Measurements from ENCODE around the gene CALHM2.

CALHM2 gene

DNA sequence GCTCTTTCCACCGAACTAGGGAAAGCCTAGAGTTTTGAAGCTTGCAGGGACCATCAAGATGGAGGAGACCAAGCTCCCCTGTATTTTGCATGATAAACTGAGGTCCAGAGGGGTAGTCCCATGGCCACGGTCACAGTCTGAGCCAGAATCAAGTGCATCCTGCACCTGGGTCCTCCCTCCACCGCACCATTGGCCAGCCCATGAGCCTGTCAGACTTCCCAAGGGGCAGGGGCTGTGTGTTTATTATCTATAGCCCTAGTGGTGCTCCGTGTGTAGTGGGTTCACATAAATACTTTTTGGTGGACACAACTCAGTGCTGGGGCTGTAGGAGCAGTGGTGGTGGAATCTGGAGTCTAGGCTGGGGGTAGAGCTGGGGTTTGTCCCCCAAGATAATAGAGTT lies 23.3 kb upstream of the CALHM2 start:
- DNase-seq = no peak

GRCh38 chr10:103474077-103474476 lies 21.9 kb upstream of the CALHM2 start:
- no peak for DNase-seq

DNA sequence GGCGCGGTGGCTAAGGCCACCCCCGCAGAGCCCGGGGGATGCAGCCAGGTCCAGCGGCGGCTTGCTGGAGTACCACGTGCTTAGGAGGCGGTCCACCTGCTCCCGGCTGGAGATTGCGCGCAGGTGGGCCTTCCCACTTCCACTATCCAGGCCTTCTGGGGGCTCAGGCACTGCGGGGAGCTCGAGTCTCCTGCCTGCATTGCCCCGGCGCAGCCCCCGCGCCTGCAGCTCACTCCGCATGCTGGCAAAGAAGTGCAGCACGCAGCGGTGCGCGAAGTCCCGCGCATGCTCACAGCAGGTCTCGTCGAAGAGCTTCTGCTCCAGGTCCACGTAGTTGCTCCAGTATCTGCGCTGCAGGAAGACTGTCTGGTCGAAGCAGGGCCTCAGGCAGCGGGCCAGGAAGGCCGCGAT lies 21.1 kb upstream of the CALHM2 start:
- DNase-seq = no peak

DNA sequence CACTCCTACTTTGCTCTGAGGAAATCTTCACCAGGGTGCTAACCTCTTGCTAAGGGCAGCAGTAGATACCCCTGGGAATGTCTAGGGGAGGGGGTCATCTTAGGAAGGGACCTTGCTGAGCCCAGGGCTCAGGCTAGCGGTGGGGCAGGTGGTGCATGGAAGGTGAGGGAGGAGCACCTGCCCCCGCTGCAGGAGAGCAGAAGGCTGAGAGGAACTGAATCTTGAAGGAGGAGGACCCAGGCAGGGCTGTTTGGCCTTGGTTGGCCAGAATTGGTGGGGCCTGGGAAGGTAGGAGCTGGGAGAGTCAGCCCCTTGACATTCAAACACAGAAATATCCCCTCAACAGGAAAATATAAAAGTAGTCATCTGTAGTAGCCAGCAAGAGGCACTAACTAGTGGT lies 19.8 kb upstream of the CALHM2 start:
- no peak for DNase-seq

GRCh38 chr10:103470761-103471653 lies 18.8 kb upstream of the CALHM2 start:
- DNase-seq = peak in 3 of 6 experiments; percentile 20 to 45 (median 32)

DNA sequence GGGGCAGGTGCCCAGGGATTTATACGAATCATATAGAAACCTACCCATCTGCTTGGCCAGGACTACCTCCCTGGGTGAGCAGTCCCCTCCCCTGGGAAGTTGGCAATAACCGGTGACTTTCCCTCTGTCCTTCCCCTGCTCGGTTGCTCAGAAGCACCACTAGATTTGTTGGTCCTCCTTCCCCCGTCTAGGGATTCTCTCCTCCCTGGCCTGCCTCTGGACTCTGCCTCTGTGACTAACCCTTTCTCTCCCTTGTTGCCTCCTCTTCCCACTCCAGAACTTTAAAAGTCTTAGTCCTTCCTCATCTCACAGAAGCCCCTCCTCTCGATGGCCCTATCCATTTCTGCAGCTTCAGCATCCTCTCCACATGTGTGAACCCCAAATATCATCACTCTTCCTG lies 17.0 kb upstream of the CALHM2 start:
- no peak for DNase-seq

DNA sequence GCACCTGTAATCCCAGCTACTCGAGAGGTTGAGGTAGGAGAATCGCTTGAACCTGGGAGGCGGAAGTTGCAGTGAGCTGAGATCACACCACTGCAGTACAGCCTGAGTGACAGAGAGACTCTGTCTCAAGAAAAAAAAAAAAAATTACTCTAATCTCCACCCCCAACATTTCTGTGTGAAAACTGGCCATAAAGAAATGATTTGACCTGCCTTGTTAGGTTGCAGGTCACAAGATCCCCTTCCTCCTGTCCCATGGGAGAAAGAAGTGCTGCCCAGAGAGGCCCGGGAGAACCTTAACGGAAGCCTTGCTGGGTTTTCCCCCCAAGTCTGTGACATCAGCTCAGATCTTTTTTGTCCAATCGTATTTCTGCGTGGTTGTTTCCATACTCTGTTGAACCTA lies 15.2 kb upstream of the CALHM2 start:
- no peak for DNase-seq

GRCh38 chr10:103466734-103467133 lies 14.6 kb upstream of the CALHM2 start:
- no peak for DNase-seq

DNA sequence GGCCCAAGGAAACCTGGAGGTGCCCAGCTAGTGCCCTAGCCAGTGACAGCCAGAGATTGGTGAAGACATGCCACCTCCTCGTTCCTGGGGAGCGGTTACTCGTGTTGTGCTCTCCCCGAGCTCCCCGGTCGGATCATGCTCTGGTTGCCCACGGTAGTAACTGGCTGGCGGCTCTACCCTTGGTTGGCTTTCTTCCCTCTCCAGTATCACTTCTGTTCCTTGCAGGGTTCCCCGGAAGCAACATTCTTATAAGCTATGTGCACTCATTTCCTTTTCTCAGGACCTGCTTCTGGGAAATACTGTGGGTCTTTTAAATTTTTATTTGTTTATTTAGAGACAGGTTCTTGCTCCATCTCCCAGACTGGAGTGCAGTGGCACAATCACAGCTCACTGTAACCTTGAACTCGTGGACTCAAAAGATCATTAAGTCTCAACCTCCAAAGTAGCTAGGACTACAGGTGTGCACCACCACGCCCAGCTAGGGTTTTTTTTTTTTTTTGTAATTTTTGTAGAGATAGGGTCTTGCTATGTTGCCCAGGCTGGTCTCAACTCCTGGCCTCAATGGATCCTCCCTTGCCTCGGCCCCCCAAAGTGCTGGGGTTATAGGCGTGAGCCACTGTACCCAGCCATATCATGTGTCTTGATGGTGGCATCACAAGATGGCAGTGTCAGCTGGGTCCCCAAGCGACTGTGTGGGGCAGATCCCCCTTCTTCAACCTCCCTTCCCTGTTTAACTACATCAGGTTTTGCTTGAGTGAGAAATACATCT lies 13.4 kb upstream of the CALHM2 start:
- DNase-seq = no peak

DNA sequence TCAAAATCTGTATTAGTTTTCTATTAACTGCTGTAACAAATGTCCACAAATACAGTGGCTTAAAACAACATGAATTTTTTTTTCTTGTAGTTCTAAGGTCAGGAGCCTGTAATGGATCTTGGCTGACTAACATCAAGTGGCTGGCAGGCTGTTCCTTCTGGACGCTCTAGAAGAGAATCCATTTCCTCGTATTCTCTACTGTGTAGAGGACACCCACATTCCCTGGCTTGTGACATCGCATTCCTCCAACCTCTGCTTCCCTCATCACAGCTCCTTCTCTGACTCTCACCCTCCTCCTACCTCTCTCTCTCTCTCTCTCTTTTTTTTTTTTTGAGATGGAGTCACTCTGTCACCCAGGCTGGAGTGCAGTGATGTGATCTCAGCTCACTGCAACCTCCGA lies 11.3 kb upstream of the CALHM2 start:
- no peak for DNase-seq

DNA sequence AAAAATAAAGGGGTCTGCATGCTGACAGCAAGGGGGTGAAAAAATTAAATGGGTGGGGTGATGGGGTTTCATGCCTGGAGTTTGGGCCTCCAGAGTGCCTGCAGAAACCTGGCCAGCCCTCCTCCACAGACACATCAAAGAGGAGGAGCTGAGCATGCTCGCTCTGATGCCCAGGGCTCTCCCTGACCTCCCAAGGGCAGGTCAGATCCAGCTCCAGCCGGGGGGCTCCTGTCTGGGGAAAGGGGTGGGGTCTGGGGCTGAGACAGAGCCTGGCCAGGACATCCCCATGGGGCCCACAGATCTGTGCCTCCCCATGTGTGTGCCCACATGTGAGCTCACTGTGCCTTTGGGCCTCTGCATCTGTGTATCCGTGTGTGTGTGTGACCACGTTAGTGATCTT lies 7.4 kb upstream of the CALHM2 start:
- no peak for DNase-seq

GRCh38 chr10:103458720-103459119 lies 6.5 kb upstream of the CALHM2 start, which contains the start of gene CALHM1:
Gene CALHM1, minus strand, starts transcription at chr10:103458900. Its CDS starts 149 bp downstream, at chr10:103458751.
- DNase-seq = no peak

GRCh38 chr10:103457896-103458583 lies 5.9 kb upstream of the CALHM2 start:
- no peak for DNase-seq

DNA sequence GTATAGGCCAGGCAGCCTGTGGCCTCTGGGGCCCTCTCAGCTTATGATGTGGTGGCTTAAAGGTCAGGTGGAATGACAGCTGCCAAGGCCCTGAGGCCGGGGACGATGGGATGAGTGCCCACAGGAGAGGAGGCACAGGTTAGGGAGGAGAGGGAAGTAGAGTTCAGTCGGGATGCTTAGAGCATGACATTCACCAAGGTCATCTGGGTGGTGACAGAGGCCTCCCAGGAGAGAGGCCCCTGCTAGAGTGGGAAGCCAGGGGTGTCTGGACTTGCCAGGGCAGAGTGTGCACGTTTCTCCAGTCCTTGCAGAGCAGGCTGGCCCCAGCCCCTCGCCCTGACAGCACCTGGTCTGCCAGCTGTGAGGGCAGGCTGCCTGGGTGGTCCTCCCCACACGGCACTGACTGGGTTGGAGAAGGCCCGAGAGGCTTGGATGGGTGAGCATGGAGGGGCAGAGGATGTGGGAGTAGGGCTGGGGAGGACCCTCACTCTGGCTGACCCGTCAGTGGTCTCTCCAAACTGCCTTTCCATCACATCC lies 5.1 kb upstream of the CALHM2 start:
- DNase-seq = no peak

GRCh38 chr10:103456074-103456660 lies 4.0 kb upstream of the CALHM2 start:
- no peak for DNase-seq

- no peak for DNase-seq
Observed at GRCh38 chr10:103455235-103455634, 3.1 kb upstream of the CALHM2 start.

- DNase-seq = no peak
Observed at GRCh38 chr10:103454026-103454425, 1.9 kb upstream of the CALHM2 start.

- no peak for DNase-seq
Observed at GRCh38 chr10:103452506-103453230, 498 bp upstream of the CALHM2 start.

- peak in 4 of 6 experiments; percentile 24 to 46 (median 32) for DNase-seq
Observed at GRCh38 chr10:103451091-103451813, 918 bp downstream of the CALHM2 start.

GRCh38 chr10:103450201-103450695 lies 1.9 kb downstream of the CALHM2 start:
- no peak for DNase-seq
